ENCODE measurements around the gene CBFA2T3. TPM values are rescaled to one million over a fixed set of nuclear protein-coding genes. Genes with fewer than 3 reads are reported as not detected.

The CBFA2T3 gene
- total RNA-seq, 1 donor from 2014 or later, result 8.6 TPM

GRCh38 chr16:88871349-88871702 lies 105.7 kb downstream of the CBFA2T3 start:
- DNase-seq, result no peak
- Histone ChIP-seq H3K27ac (replicated peaks) (peak overlapping the region; percentile 39), H3K4me1 (peaks cover 18% of the 10 kb centered on the region), H3K4me3 (peak overlapping the region; percentile 46), H3K9me3 (replicated peaks) (no peaks in the 10 kb centered on the region), H3K27me3 (ENCODE audit: low read depth) (peaks cover 4% of the 10 kb centered on the region), H3K36me3 (no peaks in the 10 kb centered on the region)
- intact Hi-C loops (cut with micrococcal nuclease), result no loop called here
- no peak for TF ChIP-seq CTCF (IDR thresholded peaks at IDR 0.05; ENCODE audit: borderline replicate concordance)

GRCh38 chr16:88870608-88871348 lies 106.2 kb downstream of the CBFA2T3 start:
- H3K4me1 ChIP-seq, result peaks cover 18% of the 10 kb centered on the region
- peak overlapping the region; percentile 46 for H3K4me3 ChIP-seq
- DNase-seq, result no peak
- H3K9me3 ChIP-seq (replicated peaks), result no peaks in the 10 kb centered on the region
- H3K27ac ChIP-seq (replicated peaks), result peak overlapping the region; percentile 39
- peaks cover 10% of the 10 kb centered on the region for H3K27me3 ChIP-seq (ENCODE audit: low read depth)
- intact Hi-C loops (cut with micrococcal nuclease), result no loop called here
- no peak for TF ChIP-seq CTCF (IDR thresholded peaks at IDR 0.05; ENCODE audit: borderline replicate concordance)
- H3K36me3 ChIP-seq, result no peaks in the 10 kb centered on the region

GRCh38 chr16:88869673-88869980 lies 107.4 kb downstream of the CBFA2T3 start:
- Histone ChIP-seq H3K27ac (replicated peaks) (peak overlapping the region; percentile 65), H3K4me1 (peaks cover 18% of the 10 kb centered on the region), H3K36me3 (no peaks in the 10 kb centered on the region), H3K27me3 (ENCODE audit: low read depth) (peaks cover 11% of the 10 kb centered on the region), H3K4me3 (no peak overlapping the region), H3K9me3 (replicated peaks) (no peaks in the 10 kb centered on the region)
- intact Hi-C loops (cut with micrococcal nuclease), result no loop called here
- TF ChIP-seq CTCF (IDR thresholded peaks at IDR 0.05; ENCODE audit: borderline replicate concordance), result no peak
- DNase-seq, result peak; percentile 67

- DNase-seq, result no peak
- intact Hi-C loops (cut with micrococcal nuclease), result no loop called here
- no peak for TF ChIP-seq CTCF (IDR thresholded peaks at IDR 0.05; ENCODE audit: borderline replicate concordance)
- Histone ChIP-seq H3K27ac (replicated peaks) (peak overlapping the region; percentile 23), H3K9me3 (replicated peaks) (no peaks in the 10 kb centered on the region), H3K4me3 (no peak overlapping the region), H3K36me3 (no peaks in the 10 kb centered on the region), H3K27me3 (ENCODE audit: low read depth) (peaks cover 11% of the 10 kb centered on the region), H3K4me1 (peaks cover 18% of the 10 kb centered on the region)
These were observed 107.9 kb downstream of the CBFA2T3 start for GRCh38 chr16:88868974-88869672.

- Histone ChIP-seq H3K9me3 (replicated peaks) (no peaks in the 10 kb centered on the region), H3K4me1 (peaks cover 18% of the 10 kb centered on the region), H3K36me3 (peaks cover under 1% of the 10 kb centered on the region), H3K4me3 (no peak overlapping the region), H3K27me3 (ENCODE audit: low read depth) (peaks cover 11% of the 10 kb centered on the region), H3K27ac (replicated peaks) (no peak overlapping the region)
- intact Hi-C loops (cut with micrococcal nuclease), result no loop called here
- no peak for TF ChIP-seq CTCF (IDR thresholded peaks at IDR 0.05; ENCODE audit: borderline replicate concordance)
- no peak for DNase-seq
These were observed 109.3 kb downstream of the CBFA2T3 start for GRCh38 chr16:88867581-88868246.
